HG03135 (cell line): ENCODE measurements around the gene NPY.
"Not testable (repeated sequence)": the region's sequence is repeated elsewhere in the genome, so short reads cannot be mapped to it uniquely, and the experiment has no call there.

Source experiments
- ATAC-seq: cut with Tn5 transposase; IDR thresholded peaks from one replicate; pipeline ENCODE4 v1.9.1; 2021; ENCODE audit warnings: mild to moderate bottlenecking, moderate library complexity; ENCODE audit not compliant: unreplicated experiment

Gene NPY

GRCh38 chr7:24283897-24284698 is at the start of gene NPY:
Gene NPY, plus strand, starts transcription at chr7:24284190. Its CDS starts 1,051 bp downstream, at chr7:24285241.
- ATAC-seq = no peak

DNA sequence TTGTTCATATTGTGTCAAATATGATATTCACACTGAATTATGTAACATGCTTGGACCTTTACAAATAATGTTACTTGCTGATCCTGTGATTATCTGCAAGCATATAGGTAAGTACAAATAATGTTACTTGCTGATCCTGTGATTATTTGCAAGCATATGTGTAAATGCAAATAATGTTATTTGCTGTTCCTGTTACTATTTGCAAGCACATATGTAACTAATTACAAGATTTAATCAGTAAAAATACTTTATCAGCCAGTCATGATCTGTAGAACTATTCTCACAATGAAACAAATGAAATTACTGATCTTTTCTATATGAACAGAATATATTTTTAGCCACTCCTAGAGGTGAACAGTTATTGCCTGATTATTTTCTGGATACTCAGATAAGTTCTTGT is 44.7 kb upstream of the NPY start:
- ATAC-seq = no peak

DNA sequence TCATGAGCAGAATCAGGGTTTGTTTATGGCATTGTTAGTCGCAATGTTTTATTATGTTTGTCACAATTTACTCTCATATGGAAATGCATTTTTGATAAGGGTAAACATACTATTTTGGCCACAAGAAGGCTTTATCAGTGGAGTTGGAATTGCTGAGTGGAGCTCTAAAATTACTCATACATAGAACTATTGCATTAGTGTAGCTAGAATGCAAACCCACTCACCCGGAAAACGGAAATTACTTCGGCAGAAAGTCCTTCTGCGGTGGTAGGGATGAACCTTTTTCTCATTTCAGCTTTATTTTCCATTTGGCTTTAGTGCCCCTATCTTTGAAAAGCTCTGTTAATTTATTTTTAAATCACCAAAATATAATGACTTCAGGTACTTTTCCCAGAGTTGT is 42.8 kb upstream of the NPY start:
- ATAC-seq = no peak

- no peak for ATAC-seq
Observed at GRCh38 chr7:24244554-24244953, 39.4 kb upstream of the NPY start.

GRCh38 chr7:24245362-24245761 is 38.6 kb upstream of the NPY start:
- peak; percentile 81 for ATAC-seq

GRCh38 chr7:24249266-24249665 is 34.7 kb upstream of the NPY start:
- ATAC-seq = no peak

DNA sequence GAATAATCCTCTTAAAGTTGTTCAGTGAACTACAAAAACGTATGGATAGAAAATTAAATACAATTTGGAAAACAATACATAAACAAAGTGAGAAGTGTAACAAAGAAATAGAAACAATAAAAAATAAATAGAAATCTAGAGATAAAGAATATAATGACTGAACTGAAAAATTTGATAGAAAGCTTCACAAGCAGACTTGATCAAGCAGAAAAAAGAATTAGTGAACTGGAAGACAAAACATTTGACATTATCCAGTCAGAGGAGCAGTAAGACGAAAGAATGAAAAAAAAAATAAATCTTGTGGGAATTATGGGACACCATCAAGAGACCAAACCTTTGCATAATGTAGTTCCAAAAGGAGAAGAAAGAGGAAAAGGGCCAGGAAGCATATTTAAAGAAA is 32.4 kb upstream of the NPY start:
- ATAC-seq = no peak

DNA sequence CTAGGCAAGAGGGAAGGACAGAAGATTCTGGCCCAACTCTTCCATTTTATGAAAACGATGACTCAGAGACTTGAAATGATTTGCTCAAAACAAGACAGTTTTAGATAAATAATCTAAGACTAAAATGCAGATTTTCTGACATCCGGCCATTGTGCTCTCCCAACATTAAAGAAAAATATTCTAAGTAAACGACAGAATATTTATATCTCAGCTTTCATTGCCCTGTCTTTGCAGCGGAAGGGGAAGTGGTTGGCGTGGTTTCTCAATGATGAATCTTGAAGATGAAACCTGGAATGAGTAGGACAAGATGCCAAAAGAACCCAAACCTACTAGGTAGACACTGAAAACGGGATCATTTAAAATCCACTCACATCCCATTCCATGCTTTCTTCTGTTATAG is 28.9 kb upstream of the NPY start:
- ATAC-seq = no peak

DNA sequence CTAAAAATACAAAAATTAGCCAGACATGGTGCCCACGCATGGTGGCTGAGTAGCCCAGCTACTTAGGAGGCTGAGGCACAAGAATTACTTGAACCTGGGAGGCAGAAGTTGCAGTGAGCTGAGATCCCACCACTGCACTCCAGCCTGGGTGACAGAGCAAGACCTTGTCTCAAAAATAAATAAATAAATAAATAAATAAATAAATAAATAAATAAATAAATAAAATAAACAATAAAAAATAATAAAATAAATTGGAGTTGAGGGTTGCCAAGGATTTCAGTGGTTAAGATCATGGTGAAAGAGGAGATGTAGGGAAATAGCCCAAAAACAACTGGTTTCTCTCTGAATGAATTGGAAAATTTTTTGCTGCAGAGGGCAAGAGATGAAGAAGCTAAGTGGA is 25.7 kb upstream of the NPY start:
- ATAC-seq = not testable (repeated sequence)

- no peak for ATAC-seq
Observed at GRCh38 chr7:24271938-24272337, 12.1 kb upstream of the NPY start.

GRCh38 chr7:24279512-24279911 is 4.5 kb upstream of the NPY start:
- no peak for ATAC-seq

GRCh38 chr7:24283554-24283896 is 465 bp upstream of the NPY start:
- no peak for ATAC-seq

DNA sequence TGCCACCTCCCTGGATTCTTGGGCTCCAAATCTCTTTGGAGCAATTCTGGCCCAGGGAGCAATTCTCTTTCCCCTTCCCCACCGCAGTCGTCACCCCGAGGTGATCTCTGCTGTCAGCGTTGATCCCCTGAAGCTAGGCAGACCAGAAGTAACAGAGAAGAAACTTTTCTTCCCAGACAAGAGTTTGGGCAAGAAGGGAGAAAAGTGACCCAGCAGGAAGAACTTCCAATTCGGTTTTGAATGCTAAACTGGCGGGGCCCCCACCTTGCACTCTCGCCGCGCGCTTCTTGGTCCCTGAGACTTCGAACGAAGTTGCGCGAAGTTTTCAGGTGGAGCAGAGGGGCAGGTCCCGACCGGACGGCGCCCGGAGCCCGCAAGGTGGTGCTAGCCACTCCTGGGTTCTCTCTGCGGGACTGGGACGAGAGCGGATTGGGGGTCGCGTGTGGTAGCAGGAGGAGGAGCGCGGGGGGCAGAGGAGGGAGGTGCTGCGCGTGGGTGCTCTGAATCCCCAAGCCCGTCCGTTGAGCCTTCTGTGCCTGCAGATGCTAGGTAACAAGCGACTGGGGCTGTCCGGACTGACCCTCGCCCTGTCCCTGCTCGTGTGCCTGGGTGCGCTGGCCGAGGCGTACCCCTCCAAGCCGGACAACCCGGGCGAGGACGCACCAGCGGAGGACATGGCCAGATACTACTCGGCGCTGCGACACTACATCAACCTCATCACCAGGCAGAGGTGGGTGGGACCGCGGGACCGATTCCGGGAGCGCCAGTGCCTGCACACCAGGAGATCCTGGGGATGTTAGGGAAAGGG is 913 bp downstream of the NPY start:
- ATAC-seq = no peak

DNA sequence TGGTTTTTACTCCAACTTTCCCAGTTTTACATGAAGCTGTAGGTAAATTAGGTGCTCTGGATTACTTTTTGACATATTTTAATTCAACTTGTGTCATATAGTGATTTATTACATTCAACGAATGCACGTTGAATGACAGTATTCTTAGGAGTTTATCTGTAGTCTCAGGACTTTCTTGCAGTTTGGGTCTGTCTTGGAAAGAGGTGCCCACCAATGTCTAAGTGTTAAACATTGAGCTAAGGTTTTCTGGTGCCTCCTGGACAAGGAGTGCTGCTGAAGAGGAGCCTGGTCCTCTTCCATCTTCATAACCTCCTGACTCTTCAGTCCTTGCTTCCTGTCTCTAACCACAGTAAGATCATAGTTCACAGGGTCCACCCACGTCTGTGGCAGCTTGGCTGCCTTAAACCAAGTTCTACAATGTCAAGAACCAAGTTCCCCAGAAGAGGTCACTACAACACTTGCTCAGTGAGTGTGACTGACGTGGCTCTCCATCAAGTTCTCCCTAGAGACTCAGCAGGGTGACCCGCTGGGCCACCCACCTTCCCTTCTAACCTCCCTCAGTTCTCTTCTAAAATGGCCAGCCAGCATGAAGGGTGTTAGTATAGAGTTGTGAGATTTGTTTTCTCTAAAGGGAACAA is 6.1 kb downstream of the NPY start:
- ATAC-seq = peak; percentile 96

DNA sequence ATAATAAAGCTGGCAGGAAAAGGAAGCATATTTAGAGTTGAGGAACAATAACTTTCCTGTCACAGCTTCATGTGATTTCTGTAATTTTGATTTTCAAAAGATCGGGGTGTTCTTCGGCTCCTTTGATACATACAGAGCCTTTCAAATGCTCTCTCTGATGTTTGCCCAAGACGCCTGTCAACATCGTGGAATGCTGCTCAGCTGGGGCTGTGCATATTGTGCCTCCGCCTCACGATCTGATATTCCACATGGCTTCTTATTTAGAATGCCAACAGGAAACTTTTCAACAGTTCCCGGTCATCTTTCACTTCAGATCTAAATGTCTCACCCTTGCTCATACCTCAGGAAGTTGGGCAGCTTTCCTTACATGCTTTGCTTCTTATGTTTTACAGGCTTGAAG is 7.3 kb downstream of the NPY start:
- no peak for ATAC-seq

DNA sequence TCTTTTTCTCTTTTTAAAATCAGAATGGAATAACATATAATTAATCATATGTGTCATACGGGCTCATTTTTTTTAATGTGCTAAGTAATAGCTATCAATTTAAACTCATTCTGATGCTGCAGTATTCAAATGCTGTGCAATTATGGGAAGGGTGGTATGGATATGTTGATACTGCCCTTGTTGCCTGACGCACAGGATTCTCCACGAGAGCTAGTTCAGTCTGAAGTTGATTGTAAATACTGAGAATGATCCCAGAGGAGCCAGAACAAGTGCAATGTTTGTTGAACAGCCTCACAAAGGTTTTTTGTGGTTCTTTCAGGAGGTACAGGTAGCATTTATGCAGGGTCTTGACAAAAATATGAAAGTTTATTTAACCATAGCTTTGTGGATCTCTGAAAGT is 13.4 kb downstream of the NPY start:
- ATAC-seq = no peak

GRCh38 chr7:24298696-24299095 is 14.7 kb downstream of the NPY start:
- ATAC-seq = no peak

GRCh38 chr7:24299192-24299591 is 15.2 kb downstream of the NPY start:
- no peak for ATAC-seq

- ATAC-seq = no peak
Observed at GRCh38 chr7:24301703-24302102, 17.7 kb downstream of the NPY start.

DNA sequence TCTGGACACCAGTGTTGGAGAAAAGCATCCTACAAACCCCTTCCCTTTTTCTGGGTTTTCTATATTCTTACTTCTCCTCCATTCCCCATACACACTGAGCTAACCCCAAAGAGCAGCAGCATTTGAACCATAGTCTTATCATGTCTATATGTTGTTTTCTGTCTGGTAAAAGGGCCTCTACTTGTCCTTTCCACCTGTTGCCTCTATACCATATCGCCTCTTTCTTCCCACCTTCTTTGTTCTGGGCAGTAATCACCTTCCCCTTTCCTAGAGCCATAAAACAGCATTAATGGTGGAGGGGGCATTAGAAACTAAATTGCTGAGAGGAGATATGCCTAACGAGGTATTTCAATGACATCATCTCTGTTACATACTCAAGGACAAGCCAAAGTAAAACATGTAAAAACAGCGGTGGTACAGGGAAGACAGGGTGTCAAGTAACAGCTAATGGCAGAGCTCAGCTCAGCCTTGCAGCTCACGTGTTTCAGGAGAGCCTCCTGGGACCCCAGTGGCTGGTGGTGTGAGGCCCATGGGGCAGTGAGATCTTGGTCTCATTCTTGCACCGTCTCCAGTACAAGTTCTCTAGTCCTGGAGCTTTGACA is 20.6 kb downstream of the NPY start:
- ATAC-seq = no peak

DNA sequence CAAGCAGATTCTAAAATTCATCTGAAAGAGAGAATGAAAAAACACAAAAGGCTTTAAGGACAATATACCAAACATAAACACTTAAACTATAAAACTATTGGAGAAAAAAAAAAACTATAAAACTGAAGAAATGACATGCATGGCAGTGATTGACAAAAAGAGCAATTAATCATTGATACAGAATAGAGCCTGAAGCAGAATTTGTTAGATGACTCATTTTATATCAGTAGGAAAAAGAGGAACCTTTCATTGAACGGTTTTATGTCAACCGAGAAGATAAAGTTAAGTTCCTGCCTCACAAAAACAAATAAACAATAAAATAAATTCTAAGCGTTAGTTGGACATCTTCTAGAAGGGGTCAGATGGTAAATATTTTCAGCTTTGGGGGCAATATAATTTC is 23.3 kb downstream of the NPY start:
- ATAC-seq = no peak

GRCh38 chr7:24312588-24312987 is 28.6 kb downstream of the NPY start:
- ATAC-seq = no peak
